RCC 7860 (cell line): ENCODE measurements around the gene NRF1.

Experiments used
- DNase-seq: peaks from one replicate; pipeline ENCODE4 v3.0.0-alpha.2; 2015; ENCODE audit warnings: low spot score
- FAIRE-seq: peaks from 2 replicates; lab custom pipeline; 2012; peaks lifted over from hg19 to GRCh38; lab: Jason Lieb, UNC

NRF1 gene

DNA sequence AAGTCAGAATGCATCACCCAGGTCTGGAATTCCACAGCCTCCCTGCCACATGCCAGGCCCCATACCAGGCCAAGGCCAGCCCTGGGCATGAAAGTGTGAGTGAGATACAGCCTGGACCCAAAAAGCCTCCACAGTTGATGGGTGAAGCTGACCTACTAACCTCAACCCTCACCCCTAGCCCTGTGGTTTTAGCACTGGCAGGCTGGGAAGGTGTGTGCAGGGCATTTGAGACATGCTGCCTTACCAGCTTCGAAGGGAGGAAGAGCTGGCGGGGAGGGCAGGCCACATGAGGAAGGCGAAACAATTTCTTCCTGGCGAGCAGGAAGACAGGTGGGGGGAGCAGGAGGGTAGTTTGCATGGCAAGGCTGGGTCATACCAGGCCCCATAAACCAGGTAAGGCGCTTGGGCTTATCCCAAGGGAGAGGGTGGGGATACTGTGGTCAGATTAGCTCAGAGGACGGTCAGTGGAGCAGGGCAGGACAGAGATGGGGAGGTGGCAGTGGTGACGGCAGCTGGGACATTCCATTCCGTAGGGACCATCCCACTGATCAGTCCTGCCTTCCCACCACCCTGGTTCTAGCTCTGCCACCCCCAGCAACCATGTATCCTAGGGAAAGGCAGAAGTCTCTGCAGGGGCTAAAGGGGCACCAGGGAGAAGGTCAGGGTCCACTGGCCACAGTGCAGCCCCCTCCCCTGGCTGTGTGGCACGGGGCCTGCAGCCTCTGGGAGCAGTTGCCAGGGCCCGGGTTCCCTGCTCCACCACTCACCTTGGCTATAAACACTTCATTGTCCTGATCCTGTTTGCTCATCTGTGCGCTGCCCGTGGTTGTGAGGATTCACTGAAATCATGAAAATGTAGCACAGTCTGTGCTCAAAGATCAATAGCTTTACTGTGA, 155.8 kb downstream of the NRF1 start:
- FAIRE-seq, result no peak
- DNase-seq, result no peak

DNA sequence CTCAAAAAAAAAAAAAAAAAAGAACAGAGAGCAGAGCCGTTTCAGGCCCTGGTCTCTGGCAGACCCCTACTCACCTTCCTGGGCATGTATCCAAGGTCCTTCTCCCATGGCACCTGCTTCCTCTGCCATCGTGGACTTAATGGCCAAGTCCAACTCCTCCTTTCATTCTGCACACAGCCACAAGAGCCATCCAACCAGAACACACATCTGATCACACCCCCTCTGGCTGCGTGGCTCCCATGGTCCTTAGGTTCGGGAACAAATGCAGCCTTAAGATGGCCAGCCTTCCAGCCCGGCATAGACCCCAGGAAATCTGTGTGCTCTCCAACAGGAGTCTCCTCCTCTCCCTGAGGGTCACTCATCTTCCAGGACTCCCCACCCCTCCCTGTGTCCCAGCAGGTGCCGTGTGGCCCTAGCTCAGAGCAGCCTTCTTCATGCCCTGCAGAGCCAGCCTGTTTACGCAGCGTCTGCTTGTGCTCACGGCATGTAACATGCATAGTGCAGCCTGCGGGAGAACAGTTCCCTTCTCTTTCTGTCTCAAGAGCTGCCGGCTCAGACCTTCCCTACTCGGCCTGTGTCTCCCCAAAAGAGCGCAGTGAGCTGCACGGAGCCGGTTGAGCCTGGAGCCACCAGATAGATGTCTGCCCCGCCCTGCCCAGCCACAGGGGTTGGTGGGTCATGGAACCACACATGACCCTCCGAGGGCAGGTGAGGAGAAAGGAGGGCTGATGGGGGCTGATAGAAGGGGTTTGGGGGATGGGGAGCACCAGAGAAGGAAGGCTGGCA, 157.3 kb downstream of the NRF1 start:
- FAIRE-seq (no peak), DNase-seq (no peak)

DNA sequence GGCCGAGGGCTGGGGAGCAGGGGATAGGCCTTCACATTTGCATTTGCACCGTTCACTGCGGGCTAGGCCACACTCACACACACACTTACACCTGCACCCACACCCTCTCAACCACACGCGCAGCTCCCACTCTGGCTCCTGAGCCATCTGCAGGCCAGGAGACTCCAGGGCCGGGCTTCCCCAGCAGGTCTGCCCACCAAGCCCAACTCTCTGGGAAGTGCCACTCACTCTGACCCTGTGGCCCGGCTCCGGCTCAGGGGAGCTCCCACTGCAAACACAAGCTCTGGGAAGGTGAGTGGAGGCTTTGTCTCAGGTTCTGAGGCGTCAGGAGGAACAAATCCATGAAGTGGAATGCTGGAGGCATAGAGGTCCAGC, 157.9 kb downstream of the NRF1 start:
- DNase-seq (no peak), FAIRE-seq (no peak)

DNA sequence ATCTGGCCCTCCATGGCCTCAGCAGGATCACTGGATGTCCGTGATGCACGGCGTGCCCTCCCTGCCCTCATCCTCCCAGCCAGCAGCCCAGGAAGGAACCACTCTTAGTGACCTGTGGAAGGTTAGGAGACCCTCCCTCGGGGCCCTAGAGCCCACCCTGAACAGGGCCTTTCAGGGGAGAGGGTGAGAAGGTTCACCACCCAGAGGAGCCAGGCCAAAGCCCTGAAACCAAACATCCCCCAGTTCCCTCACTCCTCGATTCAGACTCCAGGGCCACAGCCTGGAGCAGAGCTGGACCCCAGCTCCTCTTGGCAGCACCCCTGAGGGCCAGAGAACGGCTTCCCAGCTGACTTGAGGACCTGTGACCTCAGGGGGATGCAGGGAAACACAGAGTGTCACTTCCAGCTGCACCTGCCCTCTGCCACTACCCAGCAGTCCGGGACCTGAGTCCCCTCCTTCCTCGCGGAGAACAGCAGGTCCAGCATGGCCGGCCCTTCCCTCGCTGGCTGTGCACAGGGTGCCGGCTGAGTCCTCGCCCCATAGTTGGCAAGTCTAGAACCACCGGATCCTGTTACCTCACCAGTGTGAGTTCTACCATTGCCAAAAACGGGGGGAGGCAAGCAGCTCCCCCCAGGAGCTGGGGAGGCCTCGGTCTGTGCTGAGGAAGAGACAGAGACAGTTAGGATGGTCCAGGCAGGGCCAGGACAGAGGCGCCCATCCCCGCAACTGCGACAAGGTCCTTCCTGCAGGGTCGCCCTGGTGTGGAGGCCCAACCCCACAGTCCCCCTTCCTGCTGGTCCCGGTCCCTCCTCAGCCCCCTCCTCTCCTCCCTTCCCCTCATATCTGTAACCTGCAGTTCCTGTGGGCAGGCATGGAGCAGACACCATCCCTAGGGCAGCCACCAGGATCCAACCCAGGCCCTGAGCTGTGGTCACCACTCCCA, 158.6 kb downstream of the NRF1 start:
- FAIRE-seq, result no peak
- no peak for DNase-seq

DNA sequence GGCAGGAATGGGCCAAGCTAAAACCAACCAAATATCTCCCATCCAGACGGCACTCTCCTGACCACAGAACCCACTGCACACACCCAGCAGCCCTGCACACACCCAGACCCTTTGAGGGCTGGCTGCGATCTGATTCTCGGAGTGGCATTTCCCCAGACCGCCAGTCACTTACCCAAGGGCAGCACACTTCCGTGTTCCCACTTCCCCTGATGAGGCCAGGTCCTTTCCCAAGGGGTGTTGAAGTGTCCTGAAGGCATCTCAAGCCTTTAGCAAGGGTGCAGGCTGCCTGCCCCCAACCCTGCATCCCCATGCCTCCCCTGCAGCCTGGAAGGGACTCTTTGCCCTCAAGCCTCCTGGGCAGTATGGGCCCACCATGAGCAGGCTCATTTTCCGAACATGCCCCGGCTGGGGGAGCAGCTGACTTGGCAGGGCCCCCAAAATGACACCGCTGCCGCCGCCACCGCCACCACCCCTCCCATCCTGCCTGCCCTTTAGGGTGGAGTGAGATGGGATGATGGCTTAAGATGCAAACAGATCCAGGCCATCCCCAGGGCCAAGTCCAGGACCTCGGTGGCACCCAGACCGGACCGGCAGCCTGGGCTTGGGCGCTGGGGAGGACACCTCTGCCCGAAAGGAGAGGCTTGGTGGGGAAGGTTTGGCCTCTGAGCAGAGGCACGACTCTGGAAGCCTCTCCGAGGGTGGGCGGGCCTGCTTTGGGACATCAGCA, 159.8 kb downstream of the NRF1 start:
- FAIRE-seq (no peak), DNase-seq (no peak)

DNA sequence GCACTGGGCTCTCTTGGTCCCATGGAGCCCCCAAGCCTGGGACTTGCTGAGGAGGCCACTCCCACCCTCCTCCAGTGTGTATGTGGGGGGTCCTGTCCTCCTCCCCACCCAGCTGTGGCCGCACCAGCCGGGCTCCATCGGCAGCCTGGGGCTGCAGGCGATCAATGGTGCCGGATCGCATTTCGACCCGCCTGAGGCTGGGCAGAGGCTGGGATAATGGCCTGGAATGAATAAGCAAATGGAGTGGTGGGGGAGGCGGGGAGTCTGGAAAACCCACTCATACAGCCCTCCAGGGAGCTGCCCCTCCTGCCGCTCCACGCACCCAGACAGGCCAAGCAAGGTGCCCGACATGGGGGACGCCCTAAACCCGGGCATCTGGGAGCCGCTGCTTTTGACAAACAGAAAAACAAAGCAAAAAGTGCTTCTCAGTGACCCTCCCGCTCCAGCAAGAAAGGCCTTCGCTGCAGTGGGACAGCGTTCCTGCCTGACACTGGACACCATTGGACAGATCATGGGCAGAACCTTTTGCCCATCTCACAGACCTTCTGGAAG, 160.5 kb downstream of the NRF1 start:
- FAIRE-seq (no peak), DNase-seq (no peak)

DNA sequence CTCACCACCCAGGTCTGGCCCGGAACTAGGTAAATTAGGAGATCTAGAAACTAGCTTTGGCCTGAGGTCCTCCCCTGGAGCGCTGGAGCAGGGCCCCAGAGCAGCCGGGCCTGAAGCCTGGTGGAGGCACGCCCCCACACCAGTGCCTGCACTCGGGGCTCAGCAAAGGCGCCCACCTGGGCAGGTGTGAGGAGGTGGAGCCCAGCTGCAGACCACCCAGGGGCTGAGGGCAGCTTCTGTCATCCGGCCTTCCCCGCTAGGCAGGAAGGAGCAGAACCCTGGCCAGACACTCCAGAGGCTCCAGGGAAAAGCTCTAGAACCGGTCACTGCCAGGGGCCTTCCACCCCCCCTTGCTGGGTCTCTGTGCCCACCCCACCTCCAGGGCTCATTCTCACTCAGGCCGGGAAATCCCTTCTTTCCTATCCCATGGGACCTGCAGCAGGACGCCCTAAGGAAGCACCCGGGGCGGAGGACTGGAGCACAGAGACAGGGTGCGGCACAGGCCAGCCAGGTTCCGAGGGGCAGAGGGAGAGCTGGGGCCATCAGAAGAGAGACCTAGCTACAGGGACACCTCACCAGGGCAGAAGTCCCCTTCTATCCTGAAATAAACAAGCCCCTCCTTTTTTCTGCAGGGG, 161.2 kb downstream of the NRF1 start:
- DNase-seq (no peak), FAIRE-seq (no peak)

DNA sequence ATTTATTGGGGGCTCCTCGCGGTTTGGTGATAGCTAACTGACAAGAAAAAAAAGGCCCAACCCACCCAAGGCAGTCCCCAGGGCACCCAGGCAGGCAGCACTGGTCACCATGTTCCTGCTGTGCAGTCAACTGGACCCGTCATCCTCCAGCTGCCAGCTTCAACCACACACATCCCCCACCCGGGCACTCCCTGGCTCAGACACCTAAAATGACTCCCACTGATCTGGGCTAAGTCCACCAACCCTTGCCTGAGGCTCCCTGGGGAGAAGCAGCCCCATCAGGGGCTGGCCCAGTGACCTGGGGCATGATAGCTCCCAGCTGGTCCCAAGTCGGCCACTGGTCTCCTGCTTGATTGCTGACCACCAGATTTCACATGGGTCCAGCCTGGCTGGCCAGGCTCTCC, 161.8 kb downstream of the NRF1 start:
- FAIRE-seq (peak; percentile 93), DNase-seq (peak; percentile 83)

DNA sequence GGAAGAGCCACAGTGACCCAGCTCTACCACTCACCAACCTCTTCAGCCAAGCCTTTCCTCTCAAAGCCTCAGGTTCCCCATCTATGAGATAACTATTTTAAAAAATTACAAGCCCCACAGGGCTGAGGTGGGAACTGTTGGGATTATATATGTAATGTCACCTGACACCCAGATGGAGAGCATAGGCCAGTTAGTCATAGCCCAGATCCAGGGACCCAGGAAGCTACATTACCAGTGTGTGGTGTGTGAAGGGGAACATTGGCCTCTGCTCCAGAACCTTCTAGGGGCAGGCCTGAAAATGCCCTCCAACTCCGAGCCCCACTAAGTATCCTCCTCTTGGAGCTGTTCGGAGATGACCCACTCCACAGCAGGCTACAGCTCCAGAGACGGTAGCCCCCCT, 162.4 kb downstream of the NRF1 start:
- FAIRE-seq, result peak; percentile 10
- peak; percentile 46 for DNase-seq

DNA sequence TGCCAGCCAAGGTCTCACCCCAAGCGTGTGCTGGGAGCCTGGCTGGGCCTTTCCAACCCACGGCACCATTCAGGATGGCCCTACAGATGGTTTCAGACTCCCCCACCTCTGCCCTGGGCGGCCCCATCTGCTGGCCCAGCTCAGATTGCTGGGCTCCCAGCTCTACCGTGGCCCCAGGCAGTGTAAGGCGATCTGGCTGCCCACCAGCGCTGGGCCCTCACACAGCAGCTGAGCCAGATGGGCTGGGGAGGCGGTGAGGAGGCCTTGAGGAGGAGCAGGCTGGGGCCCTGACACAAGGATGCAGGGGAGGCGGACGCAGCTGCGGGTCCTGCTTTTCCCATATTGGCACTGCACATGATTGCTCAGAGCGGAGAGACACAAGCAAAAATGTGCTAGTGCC, 162.8 kb downstream of the NRF1 start:
- DNase-seq (no peak), FAIRE-seq (no peak)

DNA sequence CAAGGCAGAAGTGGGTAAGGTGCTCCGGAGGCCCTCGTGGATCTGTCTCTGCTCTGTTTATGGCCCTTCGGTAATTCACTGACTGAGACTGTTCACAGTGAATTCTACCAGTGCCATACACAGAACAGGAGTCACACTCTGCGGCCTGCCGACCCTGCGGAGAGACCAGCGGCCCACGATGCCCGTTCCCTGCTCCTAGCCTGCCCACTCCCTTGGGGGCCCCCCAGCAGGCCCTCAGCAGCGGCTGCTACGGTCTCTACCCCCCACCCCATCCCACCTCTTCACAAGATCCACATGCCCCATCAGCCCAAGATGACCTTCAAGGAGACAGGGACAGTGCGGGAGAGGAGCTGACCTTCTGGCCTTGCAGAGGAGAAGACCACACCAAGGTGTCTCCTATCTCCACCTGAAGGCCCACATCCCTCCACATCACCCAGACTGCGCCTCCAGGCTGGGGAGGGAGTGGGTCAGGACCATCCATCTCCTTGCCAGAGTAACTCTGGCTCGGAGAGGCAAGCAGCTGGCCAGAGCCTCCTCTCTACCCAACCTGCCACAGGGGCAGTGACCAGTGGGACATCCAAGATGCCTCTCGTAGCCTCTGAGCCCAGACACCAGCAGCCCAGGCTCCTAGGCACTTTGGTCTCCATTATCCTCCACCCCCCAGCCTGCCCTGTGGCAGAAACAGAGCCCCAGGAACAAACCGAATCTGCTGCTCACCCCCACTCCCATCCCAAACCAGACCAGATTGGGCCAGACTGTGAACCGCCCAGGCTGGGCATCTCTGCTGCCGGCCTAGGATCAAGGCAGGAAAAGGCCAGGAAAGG, 163.6 kb downstream of the NRF1 start:
- FAIRE-seq, result no peak
- no peak for DNase-seq

DNA sequence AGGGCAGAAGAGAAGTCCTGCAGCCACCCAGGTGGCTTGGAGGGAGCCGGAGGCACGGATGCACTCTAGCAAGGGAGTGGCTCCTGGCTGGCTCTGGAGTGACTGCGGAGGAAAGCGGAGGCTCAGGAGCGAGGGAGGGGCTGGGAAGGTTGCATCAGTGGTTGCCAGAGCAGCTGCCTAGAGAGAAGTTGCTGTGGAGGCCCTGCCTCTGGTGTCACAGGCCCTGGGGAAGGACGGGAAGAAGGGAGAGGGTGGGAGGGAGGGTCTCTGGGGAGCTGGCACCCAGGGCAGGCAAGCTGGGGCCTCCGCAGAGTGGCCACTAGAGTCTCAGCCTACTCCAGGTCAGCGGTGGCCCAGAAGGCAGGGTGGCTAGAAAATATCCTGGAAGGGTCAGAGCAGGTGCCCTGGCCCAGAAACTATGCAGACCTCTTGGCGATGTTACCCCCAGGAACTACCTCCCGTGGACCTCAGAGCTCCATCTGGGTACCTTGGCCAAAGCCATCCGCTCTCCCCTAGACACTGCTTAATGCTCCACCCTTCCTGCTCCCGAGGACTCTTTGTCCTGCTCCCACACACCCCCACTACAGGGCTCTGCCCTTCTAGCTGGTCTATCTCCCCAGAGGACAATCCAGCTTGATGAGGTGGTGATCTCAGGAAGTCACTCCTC, 164.3 kb downstream of the NRF1 start:
- FAIRE-seq (no peak), DNase-seq (no peak)

DNA sequence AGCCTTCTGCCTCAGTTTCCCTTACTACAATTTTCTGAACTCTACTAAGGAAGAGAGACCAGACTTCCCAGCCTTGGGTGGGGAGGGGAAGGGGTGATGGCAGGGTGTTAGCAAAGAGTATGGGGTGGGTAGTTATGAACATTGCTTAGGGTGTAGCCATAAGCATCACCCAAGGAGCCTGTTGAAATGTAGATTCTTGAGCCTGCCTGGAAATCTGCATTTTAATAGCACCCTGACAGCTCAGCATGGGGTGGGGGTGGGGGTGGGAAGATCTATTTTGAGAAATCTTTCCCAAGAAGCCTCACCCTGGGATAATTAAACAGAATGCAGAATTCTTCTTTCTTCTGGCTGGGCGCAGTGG, 164.8 kb downstream of the NRF1 start:
- DNase-seq, result no peak
- no peak for FAIRE-seq

DNA sequence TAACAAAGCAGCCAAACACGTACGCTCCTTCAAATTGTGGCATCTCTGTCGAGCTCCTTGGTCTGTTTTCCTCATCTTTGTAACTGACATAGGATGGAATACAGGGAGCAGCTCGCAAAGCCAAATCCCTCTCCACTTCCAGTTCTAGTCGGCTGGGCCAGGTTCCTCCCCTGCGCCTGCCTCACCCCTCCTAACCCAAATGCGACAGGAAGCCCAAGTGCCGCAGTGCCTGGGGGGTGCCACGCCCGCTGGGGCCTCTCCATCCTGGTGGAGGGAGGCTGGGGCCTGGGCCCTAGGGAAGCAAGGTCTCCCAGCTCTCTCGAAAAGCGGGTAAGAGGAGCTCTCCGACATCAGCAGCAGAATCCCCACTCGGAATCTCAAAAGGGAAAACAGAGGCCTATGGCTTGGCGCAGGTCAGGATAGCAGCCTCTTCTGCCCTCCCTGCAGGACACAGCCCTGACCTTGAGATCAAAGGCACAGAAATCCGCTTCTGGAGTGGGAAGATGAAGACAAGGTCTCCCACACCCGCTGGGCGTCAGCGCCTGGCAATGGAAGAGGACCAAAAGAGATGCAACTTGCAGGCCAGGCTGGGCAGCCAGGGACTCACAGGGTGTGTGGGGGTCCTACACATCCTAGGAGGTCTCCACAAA, 165.8 kb downstream of the NRF1 start:
- FAIRE-seq (no peak), DNase-seq (no peak)

DNA sequence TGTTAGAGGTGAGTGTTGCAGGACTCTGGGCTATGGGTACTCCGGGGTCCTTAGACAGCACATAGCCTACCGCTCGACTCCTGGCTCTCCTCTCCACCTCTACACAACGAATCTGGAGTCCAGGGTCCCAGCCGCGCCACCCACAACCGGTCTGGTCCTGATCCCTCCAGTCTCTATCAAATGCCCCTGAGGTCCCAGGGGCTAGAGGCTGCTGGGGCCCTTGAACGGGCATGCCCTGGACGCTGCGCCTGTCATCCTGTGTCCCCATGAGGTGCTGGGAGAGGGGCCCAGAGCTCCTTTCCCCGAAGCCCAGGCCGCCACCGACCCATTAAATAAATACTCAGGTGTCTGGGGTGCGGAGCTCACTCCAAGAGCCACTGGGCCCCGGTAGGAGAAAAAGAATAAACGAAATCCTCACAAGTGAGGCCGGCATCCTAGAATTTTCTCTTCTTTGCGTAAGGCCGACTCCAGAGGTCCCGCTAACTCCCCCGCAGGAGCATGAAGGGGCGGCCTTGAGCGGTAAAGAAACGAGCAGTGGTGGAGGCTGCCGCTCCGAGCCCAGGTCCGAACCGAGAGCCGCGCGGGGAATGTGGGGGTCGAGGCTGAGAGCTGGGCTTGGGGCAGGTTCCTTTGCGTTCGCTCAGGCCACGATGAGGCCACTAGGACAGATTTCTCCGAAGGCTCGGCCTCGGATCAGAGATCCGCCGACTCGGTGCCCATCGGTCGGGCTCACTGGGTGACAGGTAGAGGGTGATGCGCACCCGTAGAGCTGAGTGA, 166.7 kb downstream of the NRF1 start:
- DNase-seq (no peak), FAIRE-seq (no peak)

DNA sequence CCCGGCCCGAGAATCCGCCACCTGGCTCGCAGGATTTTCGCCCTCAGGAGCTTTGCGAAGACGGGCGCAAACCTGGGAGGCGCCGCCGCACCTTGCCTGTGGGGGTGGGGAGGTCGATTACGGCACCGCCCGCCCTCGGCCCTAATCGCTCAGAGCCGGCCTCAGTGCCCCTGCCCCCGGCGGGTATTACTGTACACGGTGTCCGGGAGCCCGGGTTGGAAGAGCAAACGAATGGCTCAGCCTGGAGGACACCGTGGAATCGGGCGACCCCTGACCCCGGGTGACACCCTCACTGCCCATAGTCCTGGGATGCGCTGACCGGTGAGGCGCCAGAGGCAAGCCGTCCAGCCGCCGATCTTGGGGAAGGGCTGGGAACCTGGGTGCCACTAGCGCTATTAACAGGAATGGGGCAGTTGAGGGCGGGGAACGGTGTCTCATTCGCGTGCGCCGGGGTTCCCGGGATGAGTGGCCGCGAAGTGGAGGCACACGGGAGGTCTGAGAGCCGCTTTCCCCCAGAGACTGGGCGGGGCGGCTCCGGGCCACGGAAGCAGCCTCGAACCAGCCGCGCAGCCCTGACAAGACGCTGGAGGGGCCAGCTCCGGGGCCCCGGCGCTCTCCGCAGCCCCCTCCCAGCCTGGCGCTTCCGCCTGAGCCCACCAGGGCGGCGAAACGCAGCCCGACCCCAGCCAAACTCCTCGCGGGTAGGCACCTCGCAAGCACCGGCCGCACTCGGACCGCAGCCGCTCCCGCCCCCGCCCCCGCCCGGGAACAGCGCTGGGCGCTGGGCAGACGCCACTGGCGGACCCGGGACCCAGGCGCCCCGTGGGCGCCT, 167.5 kb downstream of the NRF1 start:
- DNase-seq (no peak), FAIRE-seq (no peak)
